ENCODE data around the gene SASH1. TPM values are rescaled to one million over a fixed set of nuclear protein-coding genes. Genes with fewer than 3 reads are reported as not detected.

The SASH1 gene
- total and polyA plus RNA-seq, 9 of the 15 experiments (the other 6 are each of a cell fraction or from before 2014, with no cell fraction given): 0.35 to 3.5 (median 1.6) TPM

GRCh38 chr6:148436466-148436865, 93.8 kb downstream of the SASH1 start:
- Histone ChIP-seq H3K9me1 (ENCODE audit: control insufficient read depth, insufficient read depth, low read length) (no peaks in the 10 kb centered on the region), H4K20me1 (replicated peaks; ENCODE audit: control insufficient read depth, insufficient read depth, low read length) (no peaks in the 10 kb centered on the region), H3K36me3 (ENCODE audit: control insufficient read depth, insufficient read depth, low read length) (no peaks in the 10 kb centered on the region), H3K27me3 (ENCODE audit: control insufficient read depth in 2 of 2, insufficient read depth in 2 of 2, low read length in 2 of 2) (peaks cover 14 to 30% of the 10 kb centered on the region in 2 experiments), H3K4me2 (ENCODE audit: insufficient read depth, low read length) (no peak overlapping the region), H3K27ac (ENCODE audit: extremely low read depth, low read depth, low read length) (no peak overlapping the region), H3K4me1 (replicated peaks in 1 of 2; ENCODE audit: control insufficient read depth in 2 of 2, insufficient read depth in 2 of 2, low read length in 2 of 2) (no peaks in the 10 kb centered on the region; a peak in 1 of 5 replicates), H3K9me3 (replicated peaks; ENCODE audit: control insufficient read depth, insufficient read depth, low read depth, low read length) (no peaks in the 10 kb centered on the region), H3K9ac (ENCODE audit: insufficient read depth in 1 of 2, low read depth in 2 of 2, low read length in 2 of 2) (no peak overlapping the region), H2AFZ (ENCODE audit: low read depth, low read length) (no peak overlapping the region), H3K79me2 (ENCODE audit: control insufficient read depth, insufficient read depth, low read length) (no peaks in the 10 kb centered on the region), H3K4me3 (no peak overlapping the region)
- TF ChIP-seq, protein P1, sequence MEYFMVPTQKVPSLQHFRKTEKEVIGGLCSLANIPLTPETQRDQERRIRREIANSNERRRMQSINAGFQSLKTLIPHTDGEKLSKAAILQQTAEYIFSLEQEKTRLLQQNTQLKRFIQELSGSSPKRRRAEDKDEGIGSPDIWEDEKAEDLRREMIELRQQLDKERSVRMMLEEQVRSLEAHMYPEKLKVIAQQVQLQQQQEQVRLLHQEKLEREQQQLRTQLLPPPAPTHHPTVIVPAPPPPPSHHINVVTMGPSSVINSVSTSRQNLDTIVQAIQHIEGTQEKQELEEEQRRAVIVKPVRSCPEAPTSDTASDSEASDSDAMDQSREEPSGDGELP (CRISPR knock-in tag; IDR thresholded peaks at IDR 0.05; ENCODE audit: borderline replicate concordance): no peak
- TF ChIP-seq, protein P2, sequence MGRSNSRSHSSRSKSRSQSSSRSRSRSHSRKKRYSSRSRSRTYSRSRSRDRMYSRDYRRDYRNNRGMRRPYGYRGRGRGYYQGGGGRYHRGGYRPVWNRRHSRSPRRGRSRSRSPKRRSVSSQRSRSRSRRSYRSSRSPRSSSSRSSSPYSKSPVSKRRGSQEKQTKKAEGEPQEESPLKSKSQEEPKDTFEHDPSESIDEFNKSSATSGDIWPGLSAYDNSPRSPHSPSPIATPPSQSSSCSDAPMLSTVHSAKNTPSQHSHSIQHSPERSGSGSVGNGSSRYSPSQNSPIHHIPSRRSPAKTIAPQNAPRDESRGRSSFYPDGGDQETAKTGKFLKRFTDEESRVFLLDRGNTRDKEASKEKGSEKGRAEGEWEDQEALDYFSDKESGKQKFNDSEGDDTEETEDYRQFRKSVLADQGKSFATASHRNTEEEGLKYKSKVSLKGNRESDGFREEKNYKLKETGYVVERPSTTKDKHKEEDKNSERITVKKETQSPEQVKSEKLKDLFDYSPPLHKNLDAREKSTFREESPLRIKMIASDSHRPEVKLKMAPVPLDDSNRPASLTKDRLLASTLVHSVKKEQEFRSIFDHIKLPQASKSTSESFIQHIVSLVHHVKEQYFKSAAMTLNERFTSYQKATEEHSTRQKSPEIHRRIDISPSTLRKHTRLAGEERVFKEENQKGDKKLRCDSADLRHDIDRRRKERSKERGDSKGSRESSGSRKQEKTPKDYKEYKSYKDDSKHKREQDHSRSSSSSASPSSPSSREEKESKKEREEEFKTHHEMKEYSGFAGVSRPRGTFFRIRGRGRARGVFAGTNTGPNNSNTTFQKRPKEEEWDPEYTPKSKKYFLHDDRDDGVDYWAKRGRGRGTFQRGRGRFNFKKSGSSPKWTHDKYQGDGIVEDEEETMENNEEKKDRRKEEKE (IDR thresholded peaks at IDR 0.05; ENCODE audit: borderline replicate concordance in 1 of 2, control insufficient read depth in 1 of 2, low read depth in 2 of 2, low read length in 1 of 2): no peak
- TF ChIP-seq TBP (optimal IDR thresholded peaks at IDR 0.05; ENCODE audit: low read depth, low read length): no peak
- TF ChIP-seq, protein P3, sequence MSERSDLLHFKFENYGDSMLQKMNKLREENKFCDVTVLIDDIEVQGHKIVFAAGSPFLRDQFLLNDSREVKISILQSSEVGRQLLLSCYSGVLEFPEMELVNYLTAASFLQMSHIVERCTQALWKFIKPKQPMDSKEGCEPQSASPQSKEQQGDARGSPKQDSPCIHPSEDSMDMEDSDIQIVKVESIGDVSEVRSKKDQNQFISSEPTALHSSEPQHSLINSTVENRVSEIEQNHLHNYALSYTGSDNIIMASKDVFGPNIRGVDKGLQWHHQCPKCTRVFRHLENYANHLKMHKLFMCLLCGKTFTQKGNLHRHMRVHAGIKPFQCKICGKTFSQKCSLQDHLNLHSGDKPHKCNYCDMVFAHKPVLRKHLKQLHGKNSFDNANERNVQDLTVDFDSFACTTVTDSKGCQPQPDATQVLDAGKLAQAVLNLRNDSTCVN (CRISPR knock-in tag; IDR thresholded peaks at IDR 0.05): no peak
- no peak for TF ChIP-seq JUNB (CRISPR knock-in tag; conservative IDR thresholded peaks at IDR 0.05)
- no peak for TF ChIP-seq CBFA2T3 (IDR thresholded peaks at IDR 0.05)
- TF ChIP-seq ADNP (tag; IDR thresholded peaks at IDR 0.05): no peak
- TF ChIP-seq NFE2L1 (tag; IDR thresholded peaks at IDR 0.05; ENCODE audit: borderline replicate concordance, low read depth): no peak
- TF ChIP-seq MYNN (IDR thresholded peaks at IDR 0.05): no peak
- TF ChIP-seq MYNN (CRISPR knock-in tag; IDR thresholded peaks at IDR 0.05): no peak
- POLR2A ChIA-PET: interaction anchor here (0.6 to 1.1 kb wide), 2 partner anchors 49 to 387 kb away, joined by 3 read pairs; no protein-coding TSS in a partner anchor
- CTCF ChIA-PET (ENCODE audit: low intra/inter-chr PET ratio): no interaction called here
- no peak for FAIRE-seq
- ATAC-seq: no peak
- in situ Hi-C loops (cut with MboI) (no loop called here), intact Hi-C loops (cut with micrococcal nuclease) (no loop called here)
- WGBS (ENCODE audit: insufficient coverage, low coverage, missing lambda C conversion rate): 0% methylated on average over 1 of the region's 1 CpG
- no TSS peak for BruUV-seq (replicated peaks)
- DNase-seq (ENCODE audit: extremely low read depth in 1 of 4, low spot score in 3 of 4): no peak
